Measurements from ENCODE around the gene RPSA. TPM values are rescaled to one million over a fixed set of nuclear protein-coding genes. Genes with fewer than 3 reads are reported as not detected.
"Not testable (repeated sequence)": the region's sequence is repeated elsewhere in the genome, so short reads cannot be mapped to it uniquely, and the experiment has no call there.

RPSA gene
- total RNA-seq, 1 donor from 2014 or later = 1,387 TPM

GRCh38 chr3:39407773-39408492 lies 1.4 kb downstream of the RPSA start:
- Histone ChIP-seq H3K9ac (ENCODE audit: low read depth in 1 of 3, low read length in 3 of 3) (peak overlapping the region in 2 of 3 donors; percentile 85 to 93), H3K9me3 (ENCODE audit: control insufficient read depth in 3 of 3, low read length in 3 of 3) (no peaks in the 10 kb centered on the region), H3K27ac (ENCODE audit: low read depth, low read length) (no peak overlapping the region), H3K4me3 (ENCODE audit: low read length in 3 of 3) (peak overlapping the region in 2 of 3 donors; percentile 90 to 92), H3K4me1 (ENCODE audit: control insufficient read depth in 3 of 3, insufficient read depth in 3 of 3, low read length in 3 of 3) (peaks cover 15 to 18% (median 17%) of the 10 kb centered on the region in 3 donors), H3K27me3 (ENCODE audit: control insufficient read depth in 3 of 3, insufficient read depth in 3 of 3, low read length in 3 of 3) (no peaks in the 10 kb centered on the region), H3K36me3 (ENCODE audit: control insufficient read depth in 3 of 3, insufficient read depth in 3 of 3, low read length in 3 of 3) (peaks cover 31 to 46% (median 39%) of the 10 kb centered on the region in 3 donors)

GRCh38 chr3:39408493-39409372 lies 2.2 kb downstream of the RPSA start:
- H3K4me3 ChIP-seq (ENCODE audit: low read length in 3 of 3) = no peak overlapping the region
- no peaks in the 10 kb centered on the region for H3K27me3 ChIP-seq (ENCODE audit: control insufficient read depth in 3 of 3, insufficient read depth in 3 of 3, low read length in 3 of 3)
- peaks cover 15 to 18% (median 17%) of the 10 kb centered on the region in 3 donors for H3K4me1 ChIP-seq (ENCODE audit: control insufficient read depth in 3 of 3, insufficient read depth in 3 of 3, low read length in 3 of 3)
- H3K36me3 ChIP-seq (ENCODE audit: control insufficient read depth in 3 of 3, insufficient read depth in 3 of 3, low read length in 3 of 3) = peaks cover 39 to 53% (median 47%) of the 10 kb centered on the region in 3 donors
- H3K9me3 ChIP-seq (ENCODE audit: control insufficient read depth in 3 of 3, low read length in 3 of 3) = no peaks in the 10 kb centered on the region
- no peak overlapping the region for H3K27ac ChIP-seq (ENCODE audit: low read depth, low read length)
- H3K9ac ChIP-seq (ENCODE audit: low read depth in 1 of 3, low read length in 3 of 3) = no peak overlapping the region

- peaks cover 43 to 62% (median 51%) of the 10 kb centered on the region in 3 donors for H3K36me3 ChIP-seq (ENCODE audit: control insufficient read depth in 3 of 3, insufficient read depth in 3 of 3, low read length in 3 of 3)
Measured at GRCh38 chr3:39409514-39410136, 3.1 kb downstream of the RPSA start.

GRCh38 chr3:39410893-39411292 lies 4.4 kb downstream of the RPSA start:
- no peaks in the 10 kb centered on the region for H3K9me3 ChIP-seq (ENCODE audit: control insufficient read depth in 3 of 3, low read length in 3 of 3)
- H3K27me3 ChIP-seq (ENCODE audit: control insufficient read depth in 3 of 3, insufficient read depth in 3 of 3, low read length in 3 of 3) = no peaks in the 10 kb centered on the region
- H3K4me1 ChIP-seq (ENCODE audit: control insufficient read depth in 3 of 3, insufficient read depth in 3 of 3, low read length in 3 of 3) = peaks cover 18 to 23% (median 20%) of the 10 kb centered on the region in 3 donors
- H3K36me3 ChIP-seq (ENCODE audit: control insufficient read depth in 3 of 3, insufficient read depth in 3 of 3, low read length in 3 of 3) = peaks cover 43 to 62% (median 51%) of the 10 kb centered on the region in 3 donors
- no peak overlapping the region for H3K27ac ChIP-seq (ENCODE audit: low read depth, low read length)
- H3K9ac ChIP-seq (ENCODE audit: low read depth in 1 of 3, low read length in 3 of 3) = no peak overlapping the region
- H3K4me3 ChIP-seq (ENCODE audit: low read length in 3 of 3) = no peak overlapping the region

More at GRCh38 chr3:39409514-39410136, 3.1 kb downstream of the RPSA start:
- Histone ChIP-seq H3K4me3 (ENCODE audit: low read length in 3 of 3) (no peak overlapping the region), H3K27me3 (ENCODE audit: control insufficient read depth in 3 of 3, insufficient read depth in 3 of 3, low read length in 3 of 3) (no peaks in the 10 kb centered on the region), H3K4me1 (ENCODE audit: control insufficient read depth in 3 of 3, insufficient read depth in 3 of 3, low read length in 3 of 3) (peaks cover 18 to 23% (median 20%) of the 10 kb centered on the region in 3 donors), H3K9me3 (ENCODE audit: control insufficient read depth in 3 of 3, low read length in 3 of 3) (no peaks in the 10 kb centered on the region), H3K27ac (ENCODE audit: low read depth, low read length) (no peak overlapping the region), H3K9ac (ENCODE audit: low read depth in 1 of 3, low read length in 3 of 3) (no peak overlapping the region)

- Histone ChIP-seq H3K27ac (ENCODE audit: low read depth, low read length) (no peak overlapping the region), H3K4me1 (ENCODE audit: control insufficient read depth in 3 of 3, insufficient read depth in 3 of 3, low read length in 3 of 3) (peaks cover 7 to 14% (median 12%) of the 10 kb centered on the region in 3 donors), H3K4me3 (ENCODE audit: low read length in 3 of 3) (no peak overlapping the region), H3K36me3 (ENCODE audit: control insufficient read depth in 3 of 3, insufficient read depth in 3 of 3, low read length in 3 of 3) (peaks cover 43 to 61% (median 51%) of the 10 kb centered on the region in 3 donors), H3K9me3 (ENCODE audit: control insufficient read depth in 3 of 3, low read length in 3 of 3) (no peaks in the 10 kb centered on the region), H3K27me3 (ENCODE audit: control insufficient read depth in 3 of 3, insufficient read depth in 3 of 3, low read length in 3 of 3) (no peaks in the 10 kb centered on the region), H3K9ac (ENCODE audit: low read depth in 1 of 3, low read length in 3 of 3) (no peak overlapping the region)
Measured at GRCh38 chr3:39412668-39413260, 6.2 kb downstream of the RPSA start.

- Histone ChIP-seq H3K27ac (ENCODE audit: low read depth, low read length) (no peak overlapping the region), H3K4me1 (ENCODE audit: control insufficient read depth in 3 of 3, insufficient read depth in 3 of 3, low read length in 3 of 3) (peaks cover 4 to 6% (median 5%) of the 10 kb centered on the region in 3 donors), H3K36me3 (ENCODE audit: control insufficient read depth in 3 of 3, insufficient read depth in 3 of 3, low read length in 3 of 3) (peaks cover 41 to 53% (median 48%) of the 10 kb centered on the region in 3 donors), H3K4me3 (ENCODE audit: low read length in 3 of 3) (no peak overlapping the region), H3K9ac (ENCODE audit: low read depth in 1 of 3, low read length in 3 of 3) (peak overlapping the region in 2 of 3 donors; percentile 47 to 62), H3K9me3 (ENCODE audit: control insufficient read depth in 3 of 3, low read length in 3 of 3) (no peaks in the 10 kb centered on the region), H3K27me3 (ENCODE audit: control insufficient read depth in 3 of 3, insufficient read depth in 3 of 3, low read length in 3 of 3) (no peaks in the 10 kb centered on the region)
Measured at GRCh38 chr3:39413691-39414420, 7.3 kb downstream of the RPSA start.

- H3K9me3 ChIP-seq (ENCODE audit: control insufficient read depth in 3 of 3, low read length in 3 of 3) = no peaks in the 10 kb centered on the region
- H3K9ac ChIP-seq (ENCODE audit: low read depth in 1 of 3, low read length in 3 of 3) = peak overlapping the region in 2 of 3 donors; percentile 47 to 62
- peaks cover 0 to 6% (median 5%) of the 10 kb centered on the region in 3 donors for H3K4me1 ChIP-seq (ENCODE audit: control insufficient read depth in 3 of 3, insufficient read depth in 3 of 3, low read length in 3 of 3)
- peaks cover 41 to 49% (median 44%) of the 10 kb centered on the region in 3 donors for H3K36me3 ChIP-seq (ENCODE audit: control insufficient read depth in 3 of 3, insufficient read depth in 3 of 3, low read length in 3 of 3)
- no peaks in the 10 kb centered on the region for H3K27me3 ChIP-seq (ENCODE audit: control insufficient read depth in 3 of 3, insufficient read depth in 3 of 3, low read length in 3 of 3)
- H3K4me3 ChIP-seq (ENCODE audit: low read length in 3 of 3) = no peak overlapping the region
- no peak overlapping the region for H3K27ac ChIP-seq (ENCODE audit: low read depth, low read length)
Measured at GRCh38 chr3:39414421-39414907, 7.9 kb downstream of the RPSA start.

- H3K27ac ChIP-seq (ENCODE audit: low read depth, low read length) = not testable (repeated sequence)
- H3K36me3 ChIP-seq (ENCODE audit: control insufficient read depth in 3 of 3, insufficient read depth in 3 of 3, low read length in 3 of 3) = peaks cover 35 to 41% (median 37%) of the 10 kb centered on the region in 3 donors
Measured at GRCh38 chr3:39415302-39415701, 8.8 kb downstream of the RPSA start.

GRCh38 chr3:39415983-39416382 lies 9.5 kb downstream of the RPSA start:
- no peaks in the 10 kb centered on the region for H3K9me3 ChIP-seq (ENCODE audit: control insufficient read depth in 3 of 3, low read length in 3 of 3)
- no peaks in the 10 kb centered on the region for H3K27me3 ChIP-seq (ENCODE audit: control insufficient read depth in 3 of 3, insufficient read depth in 3 of 3, low read length in 3 of 3)
- no peak overlapping the region for H3K27ac ChIP-seq (ENCODE audit: low read depth, low read length)
- H3K9ac ChIP-seq (ENCODE audit: low read depth in 1 of 3, low read length in 3 of 3) = no peak overlapping the region
- peaks cover 30 to 36% (median 31%) of the 10 kb centered on the region in 3 donors for H3K36me3 ChIP-seq (ENCODE audit: control insufficient read depth in 3 of 3, insufficient read depth in 3 of 3, low read length in 3 of 3)
- no peak overlapping the region for H3K4me3 ChIP-seq (ENCODE audit: low read length in 3 of 3)
- H3K4me1 ChIP-seq (ENCODE audit: control insufficient read depth in 3 of 3, insufficient read depth in 3 of 3, low read length in 3 of 3) = peaks cover 0 to 6% (median 5%) of the 10 kb centered on the region in 3 donors

More at GRCh38 chr3:39415302-39415701, 8.8 kb downstream of the RPSA start:
- not testable (repeated sequence) for H3K9me3 ChIP-seq (ENCODE audit: control insufficient read depth in 3 of 3, low read length in 3 of 3); H3K27me3 ChIP-seq (ENCODE audit: control insufficient read depth in 3 of 3, insufficient read depth in 3 of 3, low read length in 3 of 3); H3K4me1 ChIP-seq (ENCODE audit: control insufficient read depth in 3 of 3, insufficient read depth in 3 of 3, low read length in 3 of 3); H3K9ac ChIP-seq (ENCODE audit: low read depth in 1 of 3, low read length in 3 of 3); H3K4me3 ChIP-seq (ENCODE audit: low read length in 3 of 3)
